Central memory CD4-positive, alpha-beta T cell (primary cell): ENCODE data around the gene IL1RAPL2.
A peak's percentile ranks its signal among the peaks of the same experiment; 100 is the strongest.
"Not testable (repeated sequence)": the region's sequence is repeated elsewhere in the genome, so short reads cannot be mapped to it uniquely, and the experiment has no call there.

Experiments used
- DNase-seq: peaks from one replicate; pipeline ENCODE4 v3.0.0; 2022

IL1RAPL2 gene

GRCh38 chrX:105190252-105190853 is 624.4 kb downstream of the IL1RAPL2 start:
- DNase-seq, result peak; percentile 6

GRCh38 chrX:105191878-105192277 is 625.9 kb downstream of the IL1RAPL2 start:
- DNase-seq, result no peak

GRCh38 chrX:105209406-105209805 is 643.4 kb downstream of the IL1RAPL2 start:
- no peak for DNase-seq

- DNase-seq, result no peak
These were observed 644.3 kb downstream of the IL1RAPL2 start for GRCh38 chrX:105210258-105210657.

- DNase-seq, result no peak
These were observed 645.1 kb downstream of the IL1RAPL2 start for GRCh38 chrX:105211066-105211575.

- DNase-seq, result no peak
These were observed 653.7 kb downstream of the IL1RAPL2 start for GRCh38 chrX:105219454-105220401.

- no peak for DNase-seq
These were observed 654.6 kb downstream of the IL1RAPL2 start, which contains the start of gene TEX13A for GRCh38 chrX:105220636-105221035. Gene TEX13A (minus strand): TSS chrX:105220694. CDS start chrX:105220397, 297 bp downstream.

- no peak for DNase-seq
These were observed 655.4 kb downstream of the IL1RAPL2 start for GRCh38 chrX:105221374-105221773.

GRCh38 chrX:105226499-105226898 is 660.5 kb downstream of the IL1RAPL2 start:
- DNase-seq, result no peak

- no peak for DNase-seq
These were observed 662.6 kb downstream of the IL1RAPL2 start for GRCh38 chrX:105228602-105229001.

- DNase-seq, result no peak
These were observed 663.1 kb downstream of the IL1RAPL2 start for GRCh38 chrX:105229146-105229545.

- not testable (repeated sequence) for DNase-seq
These were observed 671.4 kb downstream of the IL1RAPL2 start for GRCh38 chrX:105237407-105237806.

- no peak for DNase-seq
These were observed 675.1 kb downstream of the IL1RAPL2 start for GRCh38 chrX:105241056-105241455.

- DNase-seq, result no peak
These were observed 694.5 kb downstream of the IL1RAPL2 start for GRCh38 chrX:105260291-105261043.

GRCh38 chrX:105263171-105263570 is 697.2 kb downstream of the IL1RAPL2 start:
- no peak for DNase-seq

GRCh38 chrX:105263801-105264200 is 697.8 kb downstream of the IL1RAPL2 start:
- DNase-seq, result no peak

- no peak for DNase-seq
These were observed 699.1 kb downstream of the IL1RAPL2 start for GRCh38 chrX:105265093-105265492.

- DNase-seq, result no peak
These were observed 700.5 kb downstream of the IL1RAPL2 start for GRCh38 chrX:105266456-105266855.

- DNase-seq, result no peak
These were observed 701.2 kb downstream of the IL1RAPL2 start for GRCh38 chrX:105267167-105267566.

GRCh38 chrX:105269386-105269785 is 703.4 kb downstream of the IL1RAPL2 start:
- no peak for DNase-seq

GRCh38 chrX:105273326-105273725 is 707.3 kb downstream of the IL1RAPL2 start:
- DNase-seq, result no peak

GRCh38 chrX:105274091-105274490 is 708.1 kb downstream of the IL1RAPL2 start:
- DNase-seq, result no peak

GRCh38 chrX:105277132-105277531 is 711.1 kb downstream of the IL1RAPL2 start:
- no peak for DNase-seq
